Fibroblast of peridontal ligament (primary cell): ENCODE data around the gene USP4.
A peak's percentile ranks its signal among the peaks of the same experiment; 100 is the strongest.
"Not testable (repeated sequence)": the region's sequence is repeated elsewhere in the genome, so short reads cannot be mapped to it uniquely, and the experiment has no call there.

Experiments used
- DNase-seq: peaks from one replicate; pipeline ENCODE4 v3.0.0-alpha.2; 2010; ENCODE audit errors: extremely low read depth

Gene USP4

GRCh38 chr3:49255112-49255511, 84.7 kb downstream of the USP4 start:
- no peak for DNase-seq

- DNase-seq: no peak
Observed at GRCh38 chr3:49253512-49253911, 86.3 kb downstream of the USP4 start.

DNA sequence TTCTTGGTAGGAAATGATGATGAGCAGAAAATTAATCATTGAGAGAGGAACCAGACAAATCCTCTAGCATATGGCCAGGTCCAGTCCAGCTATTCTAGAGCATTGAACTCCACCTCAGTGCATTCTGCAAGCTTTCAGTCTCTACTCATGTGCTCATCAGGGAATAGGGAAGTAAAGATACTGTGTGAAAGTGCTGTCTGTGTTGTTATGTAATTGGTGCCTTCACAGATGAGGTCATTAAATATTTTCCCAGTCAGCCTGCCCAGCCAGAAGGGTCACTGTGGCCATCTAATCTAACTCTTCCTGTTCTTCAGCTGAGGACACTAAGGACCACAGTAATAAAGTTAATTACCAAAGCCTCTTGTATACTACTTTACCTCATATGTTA, 91.0 kb downstream of the USP4 start:
- DNase-seq: peak; percentile 36

DNA sequence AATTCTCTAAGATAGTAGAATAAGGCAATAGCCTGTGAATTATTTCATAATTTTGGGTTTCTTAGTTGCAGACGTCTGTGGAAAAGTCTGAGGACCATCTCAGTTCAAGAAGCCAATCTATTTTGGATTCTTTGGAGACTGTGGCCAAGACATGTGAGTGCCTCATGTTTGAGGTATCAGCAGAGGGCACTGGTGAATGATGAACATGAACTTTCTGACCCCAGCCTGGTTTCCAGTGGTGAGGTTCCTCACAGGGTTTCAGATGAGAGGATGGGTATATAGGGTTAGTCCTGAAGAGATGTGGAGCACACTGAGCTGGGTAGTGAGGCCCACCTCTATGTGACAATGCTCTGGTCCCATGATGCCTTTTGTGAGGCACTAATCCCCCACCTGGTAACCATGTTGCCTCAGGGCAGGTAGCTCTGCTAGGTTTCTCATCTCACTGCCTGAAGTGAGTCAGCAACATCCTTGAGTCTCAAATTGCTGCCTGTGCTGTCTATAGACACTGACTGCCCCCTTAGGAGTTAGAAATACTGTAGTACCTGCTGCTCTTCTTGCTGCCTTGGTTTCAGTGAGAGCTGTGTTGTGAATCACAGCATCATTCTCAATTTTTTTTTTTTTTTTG, 95.2 kb downstream of the USP4 start:
- no peak for DNase-seq

GRCh38 chr3:49240091-49240490, 99.8 kb downstream of the USP4 start:
- not testable (repeated sequence) for DNase-seq

DNA sequence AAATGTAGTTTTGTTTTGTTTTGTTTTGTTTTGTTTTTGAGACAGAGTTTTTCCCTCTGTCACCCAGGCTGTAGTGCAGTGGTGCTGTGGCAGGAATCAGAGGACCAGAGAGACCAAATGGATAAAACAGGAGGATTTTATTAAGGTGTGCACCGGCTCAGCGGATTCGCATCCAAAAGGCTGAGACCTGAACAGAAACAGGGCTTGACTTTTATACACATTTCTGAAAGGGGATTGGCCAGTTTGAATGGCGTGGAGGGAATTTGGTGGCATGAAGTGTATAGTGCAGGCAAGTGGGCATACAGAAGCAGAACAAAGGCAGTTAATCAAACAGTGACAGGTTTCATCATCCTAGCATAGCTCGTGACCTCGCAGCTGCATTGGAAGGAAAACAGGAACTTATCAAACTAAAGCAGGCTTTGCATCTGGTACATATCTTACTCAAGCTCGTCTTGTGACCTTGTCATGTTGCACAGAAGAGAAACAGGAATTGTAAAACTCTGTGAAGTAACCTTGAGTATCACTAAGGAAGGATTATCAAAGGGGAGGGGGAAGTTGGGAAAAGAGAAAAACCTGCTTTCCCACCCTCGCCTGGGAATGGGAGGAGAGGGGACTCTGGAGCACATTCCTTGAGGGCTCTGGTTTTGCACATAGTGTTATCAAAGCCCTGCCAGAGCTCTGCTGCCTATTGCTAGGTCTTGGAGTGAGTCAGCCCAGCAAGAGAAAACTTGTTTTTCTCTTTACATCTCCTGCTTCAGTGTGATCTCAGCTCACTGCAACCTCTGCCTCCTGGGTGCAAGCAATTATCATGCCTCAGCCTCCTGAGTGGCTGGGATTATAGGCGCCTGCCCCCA, 101.4 kb downstream of the USP4 start:
- peak; percentile 58 for DNase-seq

DNA sequence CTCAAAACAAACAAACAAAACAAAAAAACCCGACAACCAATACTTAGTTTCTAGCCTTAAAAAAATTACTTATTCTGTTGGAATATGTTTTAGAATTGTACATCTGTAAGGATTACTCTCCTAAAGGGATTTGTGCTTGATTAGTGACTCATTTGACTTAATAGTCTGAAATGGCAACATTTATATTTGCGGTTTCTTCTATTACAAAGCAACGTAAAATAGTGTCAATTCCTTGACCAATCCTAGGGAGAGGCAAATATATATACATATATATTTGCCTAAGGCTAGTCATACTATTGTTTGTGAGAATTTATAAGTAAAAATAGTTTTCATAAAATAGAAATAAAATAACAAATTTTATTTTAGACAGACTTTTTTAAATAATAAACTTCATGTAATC, 102.5 kb downstream of the USP4 start:
- DNase-seq: no peak

GRCh38 chr3:49236226-49236625, 103.6 kb downstream of the USP4 start:
- DNase-seq: no peak

DNA sequence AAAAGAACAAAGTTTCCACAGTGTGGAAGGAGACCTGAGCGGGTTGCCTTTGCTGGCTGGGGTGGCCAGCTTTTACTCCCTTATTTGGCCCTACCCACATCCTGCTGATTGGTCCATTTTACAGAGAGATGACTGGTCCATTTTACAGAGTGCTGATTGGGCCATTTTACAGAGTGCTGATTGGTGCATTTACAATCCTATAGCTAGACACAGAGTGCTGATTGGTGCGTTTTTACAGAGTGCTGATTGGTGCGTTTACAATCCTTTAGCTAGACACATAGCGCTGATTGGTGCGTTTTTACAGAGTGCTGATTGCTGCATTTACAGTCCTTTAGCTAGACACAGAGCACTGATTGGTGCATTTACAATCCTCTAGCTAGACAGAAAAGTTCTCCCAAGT, 111.0 kb downstream of the USP4 start:
- DNase-seq: not testable (repeated sequence)
